ENCODE results near the gene KIF7. TPM values are rescaled to one million over a fixed set of nuclear protein-coding genes. Genes with fewer than 3 reads are reported as not detected.

The KIF7 gene, protein sequence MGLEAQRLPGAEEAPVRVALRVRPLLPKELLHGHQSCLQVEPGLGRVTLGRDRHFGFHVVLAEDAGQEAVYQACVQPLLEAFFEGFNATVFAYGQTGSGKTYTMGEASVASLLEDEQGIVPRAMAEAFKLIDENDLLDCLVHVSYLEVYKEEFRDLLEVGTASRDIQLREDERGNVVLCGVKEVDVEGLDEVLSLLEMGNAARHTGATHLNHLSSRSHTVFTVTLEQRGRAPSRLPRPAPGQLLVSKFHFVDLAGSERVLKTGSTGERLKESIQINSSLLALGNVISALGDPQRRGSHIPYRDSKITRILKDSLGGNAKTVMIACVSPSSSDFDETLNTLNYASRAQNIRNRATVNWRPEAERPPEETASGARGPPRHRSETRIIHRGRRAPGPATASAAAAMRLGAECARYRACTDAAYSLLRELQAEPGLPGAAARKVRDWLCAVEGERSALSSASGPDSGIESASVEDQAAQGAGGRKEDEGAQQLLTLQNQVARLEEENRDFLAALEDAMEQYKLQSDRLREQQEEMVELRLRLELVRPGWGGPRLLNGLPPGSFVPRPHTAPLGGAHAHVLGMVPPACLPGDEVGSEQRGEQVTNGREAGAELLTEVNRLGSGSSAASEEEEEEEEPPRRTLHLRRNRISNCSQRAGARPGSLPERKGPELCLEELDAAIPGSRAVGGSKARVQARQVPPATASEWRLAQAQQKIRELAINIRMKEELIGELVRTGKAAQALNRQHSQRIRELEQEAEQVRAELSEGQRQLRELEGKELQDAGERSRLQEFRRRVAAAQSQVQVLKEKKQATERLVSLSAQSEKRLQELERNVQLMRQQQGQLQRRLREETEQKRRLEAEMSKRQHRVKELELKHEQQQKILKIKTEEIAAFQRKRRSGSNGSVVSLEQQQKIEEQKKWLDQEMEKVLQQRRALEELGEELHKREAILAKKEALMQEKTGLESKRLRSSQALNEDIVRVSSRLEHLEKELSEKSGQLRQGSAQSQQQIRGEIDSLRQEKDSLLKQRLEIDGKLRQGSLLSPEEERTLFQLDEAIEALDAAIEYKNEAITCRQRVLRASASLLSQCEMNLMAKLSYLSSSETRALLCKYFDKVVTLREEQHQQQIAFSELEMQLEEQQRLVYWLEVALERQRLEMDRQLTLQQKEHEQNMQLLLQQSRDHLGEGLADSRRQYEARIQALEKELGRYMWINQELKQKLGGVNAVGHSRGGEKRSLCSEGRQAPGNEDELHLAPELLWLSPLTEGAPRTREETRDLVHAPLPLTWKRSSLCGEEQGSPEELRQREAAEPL (N-terminal part only)
- total RNA-seq, result 5.1 TPM

DNA sequence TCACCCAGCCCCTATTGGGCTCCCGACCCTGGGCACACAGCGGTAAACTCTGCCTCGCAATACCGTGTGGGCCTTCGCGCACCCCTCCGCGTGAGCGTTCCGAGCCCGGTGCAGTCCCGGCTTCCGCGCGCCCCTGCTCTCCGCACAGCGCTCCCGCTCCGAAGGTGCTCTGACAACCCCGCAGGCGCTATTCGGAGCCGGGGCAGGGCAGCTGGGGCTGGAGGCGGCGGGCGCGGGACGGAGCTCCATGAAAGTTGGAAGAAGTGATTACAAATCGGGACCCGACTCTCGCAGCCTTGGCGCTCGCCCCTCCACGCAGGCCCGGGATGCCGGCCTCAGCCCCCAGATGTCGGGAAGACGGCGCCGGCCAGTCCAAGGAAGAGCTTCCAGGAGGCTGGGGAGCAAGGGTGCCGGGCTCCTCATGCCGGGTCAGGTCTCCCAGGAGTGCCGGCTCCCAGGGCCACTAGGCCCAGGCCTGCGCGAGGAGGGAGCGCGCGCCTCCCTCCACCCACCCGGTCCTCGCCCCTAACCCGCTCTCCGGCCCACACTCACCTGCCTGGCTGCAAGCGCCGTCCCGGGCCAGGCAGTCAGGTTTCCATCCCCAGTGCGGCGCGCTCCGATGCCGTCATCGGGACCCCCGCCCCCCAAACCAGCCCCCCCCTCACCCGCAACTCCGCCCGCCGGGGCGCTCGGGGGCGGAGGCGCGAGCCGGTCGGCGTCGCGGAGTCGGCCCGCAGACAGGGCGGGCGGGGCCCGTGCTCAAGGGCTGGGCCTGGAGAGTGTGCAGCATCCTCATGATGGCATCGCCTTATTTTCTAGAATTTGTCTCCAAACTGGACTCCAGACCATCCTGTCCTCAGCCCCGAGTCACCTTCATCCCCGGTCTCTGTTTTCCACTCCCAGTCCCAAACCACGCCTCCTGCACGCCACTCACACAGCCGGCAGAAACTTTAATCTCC is at the start of gene KIF7:
Gene KIF7, minus strand, starts transcription at position 621 of the 959 bp plus-strand sequence. CDS start 2,537 bp downstream, outside the sequence.

DNA sequence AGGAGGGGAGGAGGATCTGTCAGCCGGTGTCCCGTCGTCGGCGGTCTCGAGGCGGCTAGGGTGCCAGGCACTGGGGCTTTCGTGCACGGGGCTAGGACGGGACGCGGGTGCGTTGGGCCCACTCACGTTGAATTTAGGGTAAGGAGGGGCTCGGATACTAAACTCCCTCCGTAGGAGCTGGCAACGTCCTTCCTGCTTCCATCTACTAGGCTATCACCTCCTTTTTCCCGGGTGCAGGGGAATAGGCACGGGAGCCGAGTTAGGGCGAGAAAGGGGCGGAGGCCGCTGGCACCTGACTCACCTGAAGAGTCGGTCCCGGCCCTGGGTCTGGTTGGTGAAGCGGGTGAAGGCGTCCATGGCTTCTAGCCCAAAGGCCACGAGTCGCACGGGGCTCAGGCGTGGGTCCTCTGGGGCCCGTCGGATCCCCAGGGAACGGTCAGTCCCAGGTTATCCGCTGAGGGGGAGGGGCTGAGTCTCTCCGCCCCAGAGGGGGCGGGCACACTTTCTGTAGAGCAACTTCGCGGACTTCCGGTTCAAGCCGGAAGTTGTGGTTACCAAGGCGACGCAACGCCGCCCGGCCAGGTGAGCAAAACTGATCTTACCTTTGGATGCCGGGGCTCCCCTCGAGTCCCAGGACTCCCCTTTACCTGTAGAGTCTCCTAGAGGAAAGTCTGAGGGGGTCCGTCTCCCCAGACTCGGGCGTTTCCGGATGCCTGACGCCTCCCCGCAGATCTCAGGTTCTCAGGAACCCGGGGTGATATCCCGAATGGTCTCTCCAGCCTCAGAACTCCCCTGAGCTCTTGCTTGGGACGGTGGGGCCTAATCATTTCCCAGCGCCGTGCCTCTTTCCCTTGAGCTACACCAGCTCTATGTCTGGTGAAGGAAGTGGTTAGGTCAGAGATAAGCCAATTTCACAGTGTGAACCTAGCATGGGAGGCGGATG is 35.3 kb upstream of the KIF7 start, which contains the start of the genes PEX11A and WDR93:
Gene PEX11A, minus strand, starts transcription at position 479 of the 943 bp plus-strand sequence. Its CDS starts 122 bp downstream, at position 357.
Gene WDR93, plus strand, starts transcription at position 536 of the 943 bp plus-strand sequence. CDS start 10,936 bp downstream, outside the sequence.

DNA sequence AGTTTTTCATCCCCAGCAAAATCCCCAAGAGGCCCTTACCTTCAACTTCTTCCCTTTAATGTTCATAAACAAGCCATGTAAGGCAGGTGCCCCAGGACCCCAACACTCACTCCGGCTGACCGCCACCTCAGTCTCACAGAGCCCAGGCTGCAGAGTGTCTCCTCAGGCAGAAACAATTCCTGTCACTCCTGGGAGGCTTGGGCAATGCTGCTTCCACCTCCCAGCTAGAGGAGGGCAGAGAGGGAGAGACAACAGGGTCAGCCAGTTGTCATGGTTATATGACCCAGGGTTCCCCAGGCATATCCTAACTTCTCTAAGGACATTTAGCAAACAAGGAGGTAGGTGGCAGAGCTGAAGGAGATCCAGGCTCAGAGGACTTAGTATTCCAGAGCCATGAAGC is 23.9 kb upstream of the KIF7 start, which contains the start of gene PLIN1:
Gene PLIN1, minus strand, starts transcription at position 156 of the 400 bp plus-strand sequence. CDS start 1,878 bp downstream, outside the sequence.

Other genes starting within 250 kb of the KIF7 start
- 1.8 TPM for gene RHCG, start 158.9 kb downstream of the KIF7 start, total RNA-seq
- 2.8 TPM for gene TICRR, start 80.0 kb downstream of the KIF7 start, total RNA-seq
- under 0.01 TPM for gene PLIN1, start 23.9 kb upstream of the KIF7 start, total RNA-seq
- gene PEX11A, start 35.3 kb upstream of the KIF7 start, total RNA-seq, result 17.5 TPM
- gene WDR93, start 35.3 kb upstream of the KIF7 start, total RNA-seq, result 2.1 TPM
- 2.5 TPM for gene MESP1, start 95.8 kb upstream of the KIF7 start, total RNA-seq
- gene MESP2, start 120.9 kb upstream of the KIF7 start, total RNA-seq, result 0.92 TPM
- 0.69 TPM for gene ANPEP, start 159.4 kb upstream of the KIF7 start, total RNA-seq
- gene AP3S2, start 238.5 kb upstream of the KIF7 start, total RNA-seq, result 60.2 TPM

All from diencephalon (tissue), 1 donor.